Chondrocyte (in vitro differentiated cells): ENCODE data around the gene BICRAL. TPM values are rescaled to one million over a fixed set of nuclear protein-coding genes. Genes with fewer than 3 reads are reported as not detected.
"Not testable (repeated sequence)": the region's sequence is repeated elsewhere in the genome, so short reads cannot be mapped to it uniquely, and the experiment has no call there.

ENCODE experiments used
- DNase-seq: peaks from one replicate; pipeline ENCODE4 v3.0.0; 2021; ENCODE audit warnings: mixed read lengths, low spot score
- H3K27ac Mint-ChIP-seq: one replicate; pipeline ENCODE4 v1.8.0; 2021; ENCODE audit warnings: mild to moderate bottlenecking, moderate library complexity, mixed read lengths; ENCODE audit not compliant: unreplicated experiment
- H3K27me3 Mint-ChIP-seq: 2 replicates; pipeline ENCODE4 v1.8.0; 2021; ENCODE audit warnings: low read depth, mixed read lengths
- H3K36me3 Mint-ChIP-seq: 2 replicates; pipeline ENCODE4 v1.8.0; 2021; ENCODE audit warnings: low read depth, mixed read lengths
- H3K4me1 Mint-ChIP-seq: 2 replicates; pipeline ENCODE4 v1.8.0; 2021; ENCODE audit warnings: low read depth, mild to moderate bottlenecking, mixed read lengths
- H3K4me3 Mint-ChIP-seq: one replicate; pipeline ENCODE4 v1.8.0; 2021; ENCODE audit warnings: mild to moderate bottlenecking, moderate library complexity, mixed read lengths; ENCODE audit not compliant: unreplicated experiment
- H3K9me3 Mint-ChIP-seq: 2 replicates; pipeline ENCODE4 v1.8.0; 2021; ENCODE audit warnings: low read depth, mixed read lengths
- CTCF ChIP-seq: fragments of 200-600 bp; sonication (generic); IDR thresholded peaks from 2 replicates; pipeline ENCODE4 v1.5.0; 2021; ENCODE audit warnings: antibody characterized with exemption, mild to moderate bottlenecking, moderate library complexity
- total RNA-seq: library from RNA; stranded (reverse); gene quantifications from 3 replicates; pipeline ENCODE4 v1.2.1, GENCODE V29; 2021

BICRAL gene
- total RNA-seq, 1 donor from 2014 or later: 9.7 TPM

DNA sequence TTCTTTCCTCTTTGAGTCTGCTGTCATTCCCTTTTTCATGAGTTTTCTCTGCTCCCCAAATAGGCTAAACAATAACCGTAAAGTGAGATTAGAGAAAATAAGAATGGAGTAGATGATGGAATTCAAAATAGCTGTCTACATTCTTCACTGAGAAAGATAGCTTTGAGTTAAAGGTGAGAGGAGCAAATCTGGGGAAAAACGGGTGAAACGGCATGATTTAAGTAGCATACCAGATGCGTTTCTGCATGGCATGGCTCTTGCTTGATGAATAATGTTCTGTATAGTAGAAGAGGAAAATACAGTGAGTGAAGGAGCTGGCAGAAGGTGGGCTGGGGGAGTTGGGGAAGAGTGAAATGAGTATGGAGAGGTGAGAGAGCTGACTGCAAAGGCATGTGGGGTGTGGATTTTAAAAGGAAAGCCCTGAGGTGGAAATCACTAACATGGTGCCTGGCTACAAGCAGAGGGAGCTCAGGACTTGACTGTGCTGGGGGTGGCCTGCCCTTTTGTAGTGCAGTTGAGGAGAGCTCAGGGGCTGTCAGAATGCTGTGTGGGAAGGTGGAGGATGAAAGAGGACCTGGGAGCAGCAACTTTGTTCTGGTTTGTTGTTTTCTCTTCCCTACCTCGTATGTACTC lies 8.8 kb downstream of the BICRAL start:
- TF ChIP-seq CTCF: no peak
- no peaks in the 10 kb centered on the region for H3K9me3 Mint-ChIP-seq
- no peak for DNase-seq
- peaks cover 19% of the 10 kb centered on the region for H3K4me1 Mint-ChIP-seq
- H3K36me3 Mint-ChIP-seq: peaks cover 2% of the 10 kb centered on the region
- H3K27ac Mint-ChIP-seq: no peak overlapping the region
- no peaks in the 10 kb centered on the region for H3K27me3 Mint-ChIP-seq
- H3K4me3 Mint-ChIP-seq: no peak overlapping the region

DNA sequence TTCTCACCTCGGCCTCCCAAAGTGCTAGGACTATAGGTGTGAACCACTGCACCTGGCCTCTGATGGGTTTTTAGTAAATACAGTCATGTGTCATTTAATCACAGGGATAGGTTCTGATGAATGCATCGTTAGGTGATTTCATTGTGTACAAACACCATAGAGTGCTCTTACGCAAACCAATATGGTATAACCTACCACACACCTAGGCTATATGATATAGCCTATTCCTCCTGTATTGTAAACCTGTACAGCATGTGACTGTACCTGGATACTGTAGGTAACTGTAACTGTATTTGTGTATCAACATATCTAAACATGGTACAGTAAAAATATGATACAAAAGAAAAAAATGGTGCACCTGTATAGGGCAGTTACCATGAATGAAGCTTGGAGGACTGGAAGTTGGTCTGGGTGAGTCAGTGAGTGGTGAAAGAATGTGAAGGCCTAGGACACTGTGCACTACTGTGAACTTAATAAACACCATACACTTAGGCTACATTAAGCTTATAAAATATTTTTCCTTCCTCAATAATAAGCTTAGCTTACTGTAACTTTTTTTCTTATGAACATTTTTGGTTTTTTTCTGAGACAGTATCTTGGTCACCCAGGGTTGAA lies 10.0 kb downstream of the BICRAL start:
- Mint-ChIP-seq H3K27ac (no peak overlapping the region), H3K4me1 (peaks cover 19% of the 10 kb centered on the region), H3K36me3 (peaks cover 2% of the 10 kb centered on the region), H3K27me3 (no peaks in the 10 kb centered on the region), H3K4me3 (no peak overlapping the region), H3K9me3 (no peaks in the 10 kb centered on the region)
- TF ChIP-seq CTCF: no peak
- DNase-seq: no peak

- H3K36me3 Mint-ChIP-seq: no peaks in the 10 kb centered on the region
- H3K4me1 Mint-ChIP-seq: peaks cover 12% of the 10 kb centered on the region
- H3K9me3 Mint-ChIP-seq: no peaks in the 10 kb centered on the region
- no peak for DNase-seq
- no peak overlapping the region for H3K27ac Mint-ChIP-seq
- no peak overlapping the region for H3K4me3 Mint-ChIP-seq
- TF ChIP-seq CTCF: no peak
- no peaks in the 10 kb centered on the region for H3K27me3 Mint-ChIP-seq
Measured at GRCh38 chr6:42795651-42796050, 13.8 kb downstream of the BICRAL start.

GRCh38 chr6:42796171-42796570 lies 14.3 kb downstream of the BICRAL start:
- Mint-ChIP-seq H3K36me3 (no peaks in the 10 kb centered on the region), H3K4me3 (no peak overlapping the region), H3K27me3 (no peaks in the 10 kb centered on the region), H3K9me3 (no peaks in the 10 kb centered on the region), H3K4me1 (peaks cover 15% of the 10 kb centered on the region), H3K27ac (no peak overlapping the region)
- DNase-seq: no peak
- TF ChIP-seq CTCF: no peak

DNA sequence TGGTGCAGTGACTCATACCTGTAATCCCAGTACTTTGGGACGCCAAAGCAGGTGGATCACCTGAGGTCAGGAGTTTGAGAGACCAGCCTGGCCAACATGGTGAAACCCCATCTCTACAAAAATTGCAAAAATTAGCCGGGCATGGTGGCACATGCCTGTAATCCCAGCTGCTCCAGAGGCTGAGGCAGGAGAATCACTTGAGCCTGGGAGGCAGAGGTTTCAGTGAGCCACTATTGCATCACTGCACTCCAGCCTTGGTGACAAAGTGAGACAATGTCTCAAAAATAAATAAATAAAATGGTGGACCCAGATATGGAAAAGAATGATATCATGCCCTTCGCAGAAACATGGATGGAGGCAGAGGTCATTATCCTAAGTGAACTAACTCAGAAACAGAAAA lies 15.8 kb downstream of the BICRAL start:
- H3K4me3 Mint-ChIP-seq, H3K27ac Mint-ChIP-seq, H3K27me3 Mint-ChIP-seq, DNase-seq, H3K36me3 Mint-ChIP-seq, H3K9me3 Mint-ChIP-seq: not testable (repeated sequence)
- peaks cover 17% of the 10 kb centered on the region for H3K4me1 Mint-ChIP-seq
